Dendritic cell treated with granulocyte-macrophage colony-stimulating factor and Interleukin-4, amounts not matched to agents 40 ng/mL and 50 ng/mL, for 4 days (primary cell): ENCODE results near the gene DOCK10.
A peak's percentile ranks its signal among the peaks of the same experiment; 100 is the strongest.
"Not testable (repeated sequence)": the region's sequence is repeated elsewhere in the genome, so short reads cannot be mapped to it uniquely, and the experiment has no call there.

Experiments
- H3K27ac Mint-ChIP-seq: one replicate; pipeline ENCODE4 v1.8.0; 2022; ENCODE audit warnings: mild to moderate bottlenecking, mixed read lengths
- H3K27me3 Mint-ChIP-seq: one replicate; pipeline ENCODE4 v1.8.0; 2022; ENCODE audit warnings: mild to moderate bottlenecking, mixed read lengths
- H3K36me3 Mint-ChIP-seq: one replicate; pipeline ENCODE4 v1.8.0; 2022; ENCODE audit warnings: low read depth, mixed read lengths
- H3K4me1 Mint-ChIP-seq: one replicate; pipeline ENCODE4 v1.8.0; 2022; ENCODE audit warnings: low read depth, mixed read lengths
- H3K4me3 Mint-ChIP-seq: one replicate; pipeline ENCODE4 v1.8.0; 2022; ENCODE audit warnings: mild to moderate bottlenecking, moderate library complexity, mixed read lengths
- H3K9me3 Mint-ChIP-seq: one replicate; pipeline ENCODE4 v1.8.0; 2022; ENCODE audit warnings: mixed read lengths
- intact Hi-C: fragments of 100-400 bp; cut with micrococcal nuclease; formaldehyde crosslinking; loops from one replicate; pipeline ENCODE4 v1.15.0; 2022

The DOCK10 gene

GRCh38 chr2:224930990-224931389 is 111.3 kb downstream of the DOCK10 start:
- Mint-ChIP-seq H3K27ac (peak overlapping the region; percentile 87), H3K4me1 (peaks cover 94% of the 10 kb centered on the region), H3K4me3 (no peak overlapping the region), H3K27me3 (no peaks in the 10 kb centered on the region), H3K36me3 (peaks cover 61% of the 10 kb centered on the region), H3K9me3 (no peaks in the 10 kb centered on the region)
- intact Hi-C loops: no loop called here

- Mint-ChIP-seq H3K4me3 (no peak overlapping the region), H3K27me3 (no peaks in the 10 kb centered on the region), H3K36me3 (peaks cover 66% of the 10 kb centered on the region), H3K4me1 (peaks cover 98% of the 10 kb centered on the region), H3K27ac (peak overlapping the region; percentile 87), H3K9me3 (no peaks in the 10 kb centered on the region)
- intact Hi-C loops: no loop called here
Measured at GRCh38 chr2:224930124-224930523, 112.1 kb downstream of the DOCK10 start.

GRCh38 chr2:224929512-224929911 is 112.8 kb downstream of the DOCK10 start:
- H3K9me3 Mint-ChIP-seq: no peaks in the 10 kb centered on the region
- H3K36me3 Mint-ChIP-seq: peaks cover 71% of the 10 kb centered on the region
- intact Hi-C loops: loop anchor here (5.0 kb wide), 1 partner anchor 37 kb away; no protein-coding TSS in a partner anchor
- peak overlapping the region; percentile 87 for H3K27ac Mint-ChIP-seq
- peaks cover 96% of the 10 kb centered on the region for H3K4me1 Mint-ChIP-seq
- no peak overlapping the region for H3K4me3 Mint-ChIP-seq
- H3K27me3 Mint-ChIP-seq: no peaks in the 10 kb centered on the region

GRCh38 chr2:224927646-224928173 is 114.6 kb downstream of the DOCK10 start:
- intact Hi-C loops: loop anchor here (5.0 kb wide), 1 partner anchor 35 kb away; no protein-coding TSS in a partner anchor
- peaks cover 92% of the 10 kb centered on the region for H3K4me1 Mint-ChIP-seq
- peaks cover 84% of the 10 kb centered on the region for H3K36me3 Mint-ChIP-seq
- H3K27ac Mint-ChIP-seq: peak overlapping the region; percentile 87
- no peaks in the 10 kb centered on the region for H3K9me3 Mint-ChIP-seq
- peak overlapping the region; percentile 4 for H3K4me3 Mint-ChIP-seq
- H3K27me3 Mint-ChIP-seq: no peaks in the 10 kb centered on the region

- Mint-ChIP-seq H3K9me3 (no peaks in the 10 kb centered on the region), H3K27ac (peak overlapping the region; percentile 87), H3K27me3 (no peaks in the 10 kb centered on the region), H3K36me3 (peaks cover 83% of the 10 kb centered on the region), H3K4me3 (peak overlapping the region; percentile 2), H3K4me1 (peaks cover 85% of the 10 kb centered on the region)
- intact Hi-C loops: loop anchor here (5.0 kb wide), 1 partner anchor 35 kb away; no protein-coding TSS in a partner anchor
Measured at GRCh38 chr2:224927011-224927410, 115.3 kb downstream of the DOCK10 start.

- H3K9me3 Mint-ChIP-seq: no peaks in the 10 kb centered on the region
- H3K27ac Mint-ChIP-seq: peak overlapping the region; percentile 87
- H3K4me3 Mint-ChIP-seq: no peak overlapping the region
- H3K27me3 Mint-ChIP-seq: no peaks in the 10 kb centered on the region
- H3K36me3 Mint-ChIP-seq: peaks cover 70% of the 10 kb centered on the region
- intact Hi-C loops: loop anchor here (5.0 kb wide), 1 partner anchor 33 kb away; no protein-coding TSS in a partner anchor
- peaks cover 72% of the 10 kb centered on the region for H3K4me1 Mint-ChIP-seq
Measured at GRCh38 chr2:224925810-224926100, 116.5 kb downstream of the DOCK10 start.

- Mint-ChIP-seq H3K27ac (peak overlapping the region; percentile 87), H3K36me3 (peaks cover 65% of the 10 kb centered on the region), H3K4me3 (no peak overlapping the region), H3K27me3 (no peaks in the 10 kb centered on the region), H3K9me3 (no peaks in the 10 kb centered on the region), H3K4me1 (peaks cover 67% of the 10 kb centered on the region)
- intact Hi-C loops: loop anchor here (5.0 kb wide), 1 partner anchor 33 kb away; no protein-coding TSS in a partner anchor
Measured at GRCh38 chr2:224925061-224925809, 117.0 kb downstream of the DOCK10 start.

GRCh38 chr2:224924631-224925030 is 117.6 kb downstream of the DOCK10 start:
- peaks cover 62% of the 10 kb centered on the region for H3K4me1 Mint-ChIP-seq
- intact Hi-C loops: loop anchor here (5.0 kb wide), 2 partner anchors 32 to 83 kb away; no protein-coding TSS in a partner anchor
- H3K27ac Mint-ChIP-seq: peak overlapping the region; percentile 87
- peaks cover 59% of the 10 kb centered on the region for H3K36me3 Mint-ChIP-seq
- no peaks in the 10 kb centered on the region for H3K9me3 Mint-ChIP-seq
- no peak overlapping the region for H3K4me3 Mint-ChIP-seq
- H3K27me3 Mint-ChIP-seq: no peaks in the 10 kb centered on the region

- H3K4me1 Mint-ChIP-seq: peaks cover 39% of the 10 kb centered on the region
- no peak overlapping the region for H3K4me3 Mint-ChIP-seq
- no peaks in the 10 kb centered on the region for H3K27me3 Mint-ChIP-seq
- peaks cover 37% of the 10 kb centered on the region for H3K36me3 Mint-ChIP-seq
- H3K27ac Mint-ChIP-seq: peak overlapping the region; percentile 27
- intact Hi-C loops: loop anchor here (5.0 kb wide), 1 partner anchor 85 kb away; no protein-coding TSS in a partner anchor
- H3K9me3 Mint-ChIP-seq: no peaks in the 10 kb centered on the region
Measured at GRCh38 chr2:224922142-224922727, 120.0 kb downstream of the DOCK10 start.

GRCh38 chr2:224919472-224920110 is 122.7 kb downstream of the DOCK10 start:
- Mint-ChIP-seq H3K9me3 (no peaks in the 10 kb centered on the region), H3K36me3 (peaks cover 34% of the 10 kb centered on the region), H3K4me1 (peaks cover 15% of the 10 kb centered on the region), H3K4me3 (no peak overlapping the region), H3K27me3 (no peaks in the 10 kb centered on the region), H3K27ac (no peak overlapping the region)
- intact Hi-C loops: loop anchor here (5.0 kb wide), 1 partner anchor 88 kb away; no protein-coding TSS in a partner anchor

GRCh38 chr2:224918626-224919471 is 123.4 kb downstream of the DOCK10 start:
- intact Hi-C loops: no loop called here
- Mint-ChIP-seq H3K27me3 (no peaks in the 10 kb centered on the region), H3K4me3 (no peak overlapping the region), H3K4me1 (peaks cover 7% of the 10 kb centered on the region), H3K27ac (no peak overlapping the region), H3K9me3 (no peaks in the 10 kb centered on the region), H3K36me3 (peaks cover 26% of the 10 kb centered on the region)

- peaks cover 19% of the 10 kb centered on the region for H3K36me3 Mint-ChIP-seq
- H3K9me3 Mint-ChIP-seq, H3K4me3 Mint-ChIP-seq, H3K27ac Mint-ChIP-seq, intact Hi-C loops, H3K4me1 Mint-ChIP-seq, H3K27me3 Mint-ChIP-seq: not testable (repeated sequence)
Measured at GRCh38 chr2:224917246-224917645, 125.0 kb downstream of the DOCK10 start.

GRCh38 chr2:224915136-224915535 is 127.1 kb downstream of the DOCK10 start:
- intact Hi-C loops: no loop called here
- H3K4me1 Mint-ChIP-seq: peaks cover 11% of the 10 kb centered on the region
- H3K36me3 Mint-ChIP-seq: peaks cover 35% of the 10 kb centered on the region
- no peaks in the 10 kb centered on the region for H3K9me3 Mint-ChIP-seq
- no peak overlapping the region for H3K4me3 Mint-ChIP-seq
- no peaks in the 10 kb centered on the region for H3K27me3 Mint-ChIP-seq
- H3K27ac Mint-ChIP-seq: no peak overlapping the region
